HEK293 (cell line): ENCODE measurements around the gene C1GALT1C1L.

ENCODE experiments used
- GFI1B ChIP-seq: fragments of 450-650 bp; formaldehyde crosslinking; IDR thresholded peaks from 2 replicates; pipeline ENCODE4 v1.5.1; 2016; ENCODE audit warnings: missing biosample characterization, missing genetic modification characterization
- GLIS1 ChIP-seq: fragments of 450-650 bp; formaldehyde crosslinking; IDR thresholded peaks from 2 replicates; pipeline ENCODE4 v1.5.1; 2016; ENCODE audit warnings: missing biosample characterization, missing genetic modification characterization
- HOXC10 ChIP-seq: sonication (generic); formaldehyde crosslinking; IDR thresholded peaks from 2 replicates; pipeline ENCODE4 v1.8.1; 2023; ENCODE audit warnings: mild to moderate bottlenecking, missing genetic modification reagents
- PRDM2 ChIP-seq: fragments of 450-650 bp; formaldehyde crosslinking; IDR thresholded peaks from 2 replicates; pipeline ENCODE4 v1.5.1; 2016; ENCODE audit warnings: missing biosample characterization, missing genetic modification characterization, borderline replicate concordance
- SP3 ChIP-seq: fragments of 450-650 bp; formaldehyde crosslinking; IDR thresholded peaks from 2 replicates; pipeline ENCODE4 v1.5.1; 2016; ENCODE audit warnings: missing biosample characterization, missing genetic modification characterization
- TCF7L2 ChIP-seq: IDR thresholded peaks from 2 replicates; pipeline ENCODE4 v1.6.1; 2011; ENCODE audit warnings: low read depth, mild to moderate bottlenecking, inconsistent platforms, low read length, moderate library complexity, borderline replicate concordance
- TRIM28 ChIP-seq: IDR thresholded peaks from 2 replicates; pipeline ENCODE4 v1.6.1; 2011; ENCODE audit warnings: low read length, control low read depth, borderline replicate concordance
- ZBTB10 ChIP-seq: fragments of 450-650 bp; formaldehyde crosslinking; IDR thresholded peaks from 2 replicates; pipeline ENCODE4 v1.5.1; 2016; ENCODE audit warnings: missing biosample characterization, missing genetic modification characterization
- ZBTB11 ChIP-seq: fragments of 450-650 bp; formaldehyde crosslinking; conservative IDR thresholded peaks from 2 replicates; pipeline ENCODE4 v1.5.1; 2016; ENCODE audit warnings: low read depth, missing biosample characterization, missing genetic modification characterization
- ZBTB26 ChIP-seq: fragments of 450-650 bp; formaldehyde crosslinking; optimal IDR thresholded peaks from 2 replicates; pipeline ENCODE3; 2016; ENCODE audit warnings: missing biosample characterization, mild to moderate bottlenecking, missing genetic modification characterization
- ZBTB48 ChIP-seq: fragments of 450-650 bp; formaldehyde crosslinking; IDR thresholded peaks from 2 replicates; pipeline ENCODE4 v1.5.1; 2016; ENCODE audit warnings: missing biosample characterization, missing genetic modification characterization
- ZEB2 ChIP-seq: fragments of 450-650 bp; formaldehyde crosslinking; IDR thresholded peaks from 2 replicates; pipeline ENCODE4 v1.5.1; 2016; ENCODE audit warnings: missing biosample characterization, missing genetic modification characterization
- ZNF148 ChIP-seq: fragments of 450-650 bp; formaldehyde crosslinking; IDR thresholded peaks from 2 replicates; pipeline ENCODE4 v1.5.0; 2017; ENCODE audit warnings: missing biosample characterization, missing genetic modification characterization, borderline replicate concordance
- ZNF501 ChIP-seq: fragments of 450-650 bp; formaldehyde crosslinking; IDR thresholded peaks from 2 replicates; pipeline ENCODE4 v1.5.1; 2016; ENCODE audit warnings: missing biosample characterization, missing genetic modification characterization
- ZNF549 ChIP-seq: fragments of 450-650 bp; IDR thresholded peaks from 2 replicates; pipeline ENCODE4 v1.5.1; 2018; ENCODE audit warnings: missing biosample characterization, missing genetic modification characterization, mild to moderate bottlenecking, inconsistent platforms, moderate library complexity
- ZNF571 ChIP-seq: fragments of 450-650 bp; formaldehyde crosslinking; IDR thresholded peaks from 2 replicates; pipeline ENCODE4 v1.5.0; 2017; ENCODE audit warnings: missing biosample characterization, missing genetic modification characterization
- ZNF585B ChIP-seq: fragments of 450-650 bp; formaldehyde crosslinking; IDR thresholded peaks from 2 replicates; pipeline ENCODE4 v1.5.1; 2016; ENCODE audit warnings: missing biosample characterization, missing genetic modification characterization
- ZNF626 ChIP-seq: fragments of 450-650 bp; sonication (Bioruptor Pico); formaldehyde crosslinking; IDR thresholded peaks from 2 replicates; pipeline ENCODE4 v1.5.1; 2018; ENCODE audit warnings: missing biosample characterization, missing genetic modification characterization, inconsistent platforms
- ZNF654 ChIP-seq: fragments of 450-650 bp; formaldehyde crosslinking; IDR thresholded peaks from 2 replicates; pipeline ENCODE4 v1.5.1; 2016; ENCODE audit warnings: low read depth, missing biosample characterization, missing genetic modification characterization
- ZNF777 ChIP-seq: fragments of 450-650 bp; formaldehyde crosslinking; IDR thresholded peaks from 2 replicates; pipeline ENCODE4 v1.5.1; 2017; ENCODE audit warnings: missing biosample characterization, missing genetic modification characterization, borderline replicate concordance
- ZSCAN4 ChIP-seq: fragments of 450-650 bp; formaldehyde crosslinking; IDR thresholded peaks from 2 replicates; pipeline ENCODE4 v1.5.1; 2017; ENCODE audit warnings: missing biosample characterization, missing genetic modification characterization

C1GALT1C1L gene

GRCh38 chr2:43637030-43637803 is 39.0 kb downstream of the C1GALT1C1L start, which contains the start of gene PLEKHH2 (continued):
- no peak for TF ChIP-seq PRDM2 (tag by site-specific recombination)
- peak; percentile 65 for TF ChIP-seq ZBTB48 (tag by site-specific recombination)
- no peak; the same call in 1 of the 2 replicates for TF ChIP-seq ZNF501 (tag by site-specific recombination)
- TF ChIP-seq ZNF148: no peak
- no peak for TF ChIP-seq ZNF571 (tag by site-specific recombination)
- TF ChIP-seq HOXC10 (CRISPR knock-in tag): no peak
- no peak for TF ChIP-seq GFI1B
- TF ChIP-seq ZNF549 (tag by site-specific recombination): no peak
- TF ChIP-seq TCF7L2: no peak
- TF ChIP-seq ZBTB26: peak; percentile 78
- 0 out of 2 replicates have a peak, but pooled peaks have one; percentile 2 for TF ChIP-seq TRIM28
- TF ChIP-seq ZNF654: no peak
- peak; percentile 48; the same call in 1 of the 2 replicates for TF ChIP-seq ZEB2 (tag by site-specific recombination)
- 0 out of 2 replicates have a peak, but pooled peaks have one; percentile 13 for TF ChIP-seq ZSCAN4
- no peak for TF ChIP-seq ZNF626
- no peak for TF ChIP-seq ZNF585B (tag by site-specific recombination)
- peak; percentile 62 for TF ChIP-seq GLIS1 (tag by site-specific recombination)
- TF ChIP-seq ZNF777 (tag by site-specific recombination): peak; percentile 42; the same call in 1 of the 2 replicates
- TF ChIP-seq SP3 (tag by site-specific recombination): peak; percentile 95
- TF ChIP-seq ZBTB10 (tag by site-specific recombination): peak; percentile 85
- TF ChIP-seq ZBTB11 (tag by site-specific recombination): no peak
